LNCAP (cell line): ENCODE data around the gene CCDC87.
A peak's percentile ranks its signal among the peaks of the same experiment; 100 is the strongest.

Experiments
- TF ChIP-seq, protein P1 (sequence below): fragments of 450-650 bp; IDR thresholded peaks from 2 replicates; pipeline ENCODE4 v1.5.1; 2017; ENCODE audit warnings: mild to moderate bottlenecking

The CCDC87 gene, protein sequence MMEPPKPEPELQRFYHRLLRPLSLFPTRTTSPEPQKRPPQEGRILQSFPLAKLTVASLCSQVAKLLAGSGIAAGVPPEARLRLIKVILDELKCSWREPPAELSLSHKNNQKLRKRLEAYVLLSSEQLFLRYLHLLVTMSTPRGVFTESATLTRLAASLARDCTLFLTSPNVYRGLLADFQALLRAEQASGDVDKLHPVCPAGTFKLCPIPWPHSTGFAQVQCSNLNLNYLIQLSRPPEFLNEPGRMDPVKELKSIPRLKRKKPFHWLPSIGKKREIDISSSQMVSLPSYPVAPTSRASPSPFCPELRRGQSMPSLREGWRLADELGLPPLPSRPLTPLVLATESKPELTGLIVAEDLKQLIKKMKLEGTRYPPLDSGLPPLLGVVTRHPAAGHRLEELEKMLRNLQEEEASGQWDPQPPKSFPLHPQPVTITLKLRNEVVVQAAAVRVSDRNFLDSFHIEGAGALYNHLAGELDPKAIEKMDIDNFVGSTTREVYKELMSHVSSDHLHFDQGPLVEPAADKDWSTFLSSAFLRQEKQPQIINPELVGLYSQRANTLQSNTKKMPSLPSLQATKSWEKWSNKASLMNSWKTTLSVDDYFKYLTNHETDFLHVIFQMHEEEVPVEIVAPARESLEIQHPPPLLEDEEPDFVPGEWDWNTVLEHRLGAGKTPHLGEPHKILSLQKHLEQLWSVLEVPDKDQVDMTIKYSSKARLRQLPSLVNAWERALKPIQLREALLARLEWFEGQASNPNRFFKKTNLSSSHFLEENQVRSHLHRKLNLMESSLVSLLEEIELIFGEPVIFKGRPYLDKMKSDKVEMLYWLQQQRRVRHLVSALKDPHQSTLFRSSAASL

DNA sequence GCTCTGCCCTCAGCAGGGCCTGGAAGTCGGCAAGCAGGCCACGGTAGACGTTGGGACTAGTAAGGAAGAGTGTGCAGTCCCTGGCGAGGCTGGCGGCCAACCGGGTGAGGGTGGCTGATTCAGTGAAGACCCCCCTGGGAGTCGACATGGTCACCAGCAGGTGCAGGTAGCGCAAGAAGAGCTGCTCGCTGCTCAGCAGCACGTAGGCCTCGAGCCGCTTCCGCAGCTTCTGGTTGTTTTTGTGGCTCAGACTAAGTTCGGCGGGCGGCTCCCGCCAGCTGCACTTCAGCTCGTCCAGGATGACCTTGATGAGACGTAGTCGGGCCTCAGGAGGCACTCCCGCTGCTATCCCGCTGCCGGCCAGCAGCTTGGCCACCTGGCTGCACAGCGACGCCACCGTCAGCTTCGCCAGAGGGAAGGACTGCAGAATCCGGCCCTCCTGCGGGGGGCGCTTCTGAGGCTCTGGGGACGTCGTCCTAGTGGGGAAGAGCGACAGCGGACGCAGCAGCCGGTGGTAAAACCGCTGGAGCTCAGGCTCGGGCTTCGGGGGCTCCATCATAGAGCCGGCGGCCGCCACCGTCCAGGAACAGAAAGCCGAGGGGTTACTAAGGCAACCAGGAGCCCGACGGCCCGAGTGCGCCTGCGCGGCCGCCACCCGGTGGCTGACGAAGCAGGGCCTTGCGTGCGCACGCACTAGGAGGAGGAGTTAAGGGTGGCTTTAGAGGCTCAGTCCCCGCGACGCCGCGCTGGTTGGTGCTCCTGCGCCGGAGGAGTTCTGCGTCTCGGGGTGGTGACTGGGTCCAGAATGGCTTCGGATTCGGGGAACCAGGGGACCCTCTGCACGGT, at the start of gene CCDC87, which contains the start of gene CCS:
Gene CCDC87, minus strand, starts transcription at position 607 of the 846 bp plus-strand sequence. Its CDS starts 48 bp downstream, at position 559.
Gene CCS, plus strand, starts transcription at position 729 of the 846 bp plus-strand sequence. Its CDS starts 77 bp downstream, at position 806.
- TF ChIP-seq, protein P1, sequence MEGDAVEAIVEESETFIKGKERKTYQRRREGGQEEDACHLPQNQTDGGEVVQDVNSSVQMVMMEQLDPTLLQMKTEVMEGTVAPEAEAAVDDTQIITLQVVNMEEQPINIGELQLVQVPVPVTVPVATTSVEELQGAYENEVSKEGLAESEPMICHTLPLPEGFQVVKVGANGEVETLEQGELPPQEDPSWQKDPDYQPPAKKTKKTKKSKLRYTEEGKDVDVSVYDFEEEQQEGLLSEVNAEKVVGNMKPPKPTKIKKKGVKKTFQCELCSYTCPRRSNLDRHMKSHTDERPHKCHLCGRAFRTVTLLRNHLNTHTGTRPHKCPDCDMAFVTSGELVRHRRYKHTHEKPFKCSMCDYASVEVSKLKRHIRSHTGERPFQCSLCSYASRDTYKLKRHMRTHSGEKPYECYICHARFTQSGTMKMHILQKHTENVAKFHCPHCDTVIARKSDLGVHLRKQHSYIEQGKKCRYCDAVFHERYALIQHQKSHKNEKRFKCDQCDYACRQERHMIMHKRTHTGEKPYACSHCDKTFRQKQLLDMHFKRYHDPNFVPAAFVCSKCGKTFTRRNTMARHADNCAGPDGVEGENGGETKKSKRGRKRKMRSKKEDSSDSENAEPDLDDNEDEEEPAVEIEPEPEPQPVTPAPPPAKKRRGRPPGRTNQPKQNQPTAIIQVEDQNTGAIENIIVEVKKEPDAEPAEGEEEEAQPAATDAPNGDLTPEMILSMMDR: peak; percentile 60

DNA sequence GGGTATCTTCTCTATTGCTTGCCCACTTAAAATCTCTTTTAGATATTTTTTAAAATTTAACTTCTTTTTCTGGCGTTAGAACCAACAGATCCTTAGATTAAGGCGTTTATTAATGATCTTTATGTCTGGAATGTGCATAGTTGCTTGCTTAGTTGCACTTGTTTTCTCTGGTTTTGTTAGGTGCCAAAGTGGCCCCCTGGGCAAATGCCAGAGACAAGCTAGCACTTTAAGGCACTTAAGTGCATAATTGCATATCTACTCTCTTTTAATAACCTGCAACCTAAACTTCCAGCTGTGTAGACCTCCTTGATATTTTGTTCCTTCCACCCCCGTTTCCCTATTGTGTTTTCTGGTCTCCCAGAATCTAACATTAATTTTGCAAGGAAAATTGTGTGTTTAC, 49.0 kb upstream of the CCDC87 start:
- TF ChIP-seq, protein P1: no peak

DNA sequence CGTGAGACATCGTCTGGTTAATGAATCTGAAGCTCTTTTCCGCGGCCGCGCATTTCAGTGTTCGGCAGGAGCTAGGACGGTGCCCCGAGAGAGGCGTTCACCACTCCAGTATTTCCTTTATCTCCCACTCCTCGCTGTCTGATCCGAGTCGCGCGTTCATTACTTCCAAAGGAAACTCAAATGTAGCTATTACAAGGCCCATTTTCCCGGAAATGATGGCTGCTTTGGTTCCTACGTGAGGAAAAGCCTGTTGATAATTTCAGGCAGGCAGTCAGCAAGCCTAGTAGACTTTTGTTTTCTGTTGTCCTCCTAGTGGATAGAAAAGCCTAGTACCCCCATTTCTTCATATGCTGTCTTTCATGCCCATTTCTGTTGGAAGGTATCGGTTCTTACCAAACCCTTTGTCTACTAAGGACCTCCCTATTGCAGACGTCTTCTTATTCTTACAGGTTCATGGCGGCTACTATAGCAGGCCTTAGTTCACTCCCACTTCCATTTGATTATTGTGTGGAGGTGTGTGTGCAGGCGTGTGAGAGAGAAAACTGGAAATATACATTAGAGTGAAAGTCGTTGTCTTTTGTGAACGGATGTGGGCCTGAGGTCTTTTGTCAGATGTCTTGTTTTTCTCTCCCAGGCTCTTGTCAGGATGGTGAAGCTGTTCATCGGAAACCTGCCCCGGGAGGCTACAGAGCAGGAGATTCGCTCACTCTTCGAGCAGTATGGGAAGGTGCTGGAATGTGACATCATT, 46.4 kb upstream of the CCDC87 start:
- TF ChIP-seq, protein P1: no peak

DNA sequence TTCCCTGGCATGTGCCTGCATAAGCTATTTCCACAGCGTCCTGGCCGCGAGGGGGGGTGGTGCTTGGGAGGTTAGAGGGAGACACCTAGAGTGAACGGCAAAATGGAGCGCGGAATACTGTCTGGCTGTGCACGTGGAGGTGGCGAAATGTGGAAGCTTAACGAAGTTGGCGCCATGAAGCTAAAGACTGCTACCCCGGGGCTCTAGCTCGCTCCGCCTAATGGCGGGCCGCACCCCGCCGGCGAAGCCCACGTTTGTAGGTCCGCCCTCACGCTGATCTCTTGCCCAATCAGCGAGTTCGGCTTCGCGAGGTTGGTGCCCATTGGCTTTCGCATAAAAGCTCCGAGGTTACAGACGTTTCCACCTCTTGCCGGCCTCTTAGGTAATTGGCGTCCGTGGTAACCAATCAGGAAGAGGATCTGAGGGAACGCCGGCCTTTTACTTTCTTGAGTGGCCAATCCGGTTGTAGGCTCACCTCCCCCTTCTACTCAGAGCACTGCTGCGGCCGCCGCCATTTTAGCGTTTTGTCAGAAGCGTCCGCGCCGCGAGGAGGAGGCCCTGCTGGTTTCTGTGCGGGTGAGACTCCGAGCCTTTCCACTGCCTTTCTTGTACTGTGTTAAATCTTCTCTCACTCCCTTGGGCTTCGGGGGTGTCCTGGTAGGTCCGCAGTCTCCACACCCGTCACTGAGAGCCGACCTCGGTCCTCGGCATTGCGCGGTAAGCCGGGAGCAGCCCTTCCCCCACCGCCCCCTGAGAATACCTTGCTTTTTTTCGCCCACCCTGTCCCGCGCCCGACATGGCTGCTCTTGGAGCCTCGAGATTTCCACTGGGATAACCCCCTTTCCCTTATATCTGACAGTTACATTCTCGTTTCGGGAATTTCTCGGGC, 45.6 kb upstream of the CCDC87 start, which contains the start of gene RBM4:
Gene RBM4, plus strand, starts transcription at position 527 of the 889 bp plus-strand sequence. CDS start 1,009 bp downstream, outside the sequence.
- TF ChIP-seq, protein P1: no peak

DNA sequence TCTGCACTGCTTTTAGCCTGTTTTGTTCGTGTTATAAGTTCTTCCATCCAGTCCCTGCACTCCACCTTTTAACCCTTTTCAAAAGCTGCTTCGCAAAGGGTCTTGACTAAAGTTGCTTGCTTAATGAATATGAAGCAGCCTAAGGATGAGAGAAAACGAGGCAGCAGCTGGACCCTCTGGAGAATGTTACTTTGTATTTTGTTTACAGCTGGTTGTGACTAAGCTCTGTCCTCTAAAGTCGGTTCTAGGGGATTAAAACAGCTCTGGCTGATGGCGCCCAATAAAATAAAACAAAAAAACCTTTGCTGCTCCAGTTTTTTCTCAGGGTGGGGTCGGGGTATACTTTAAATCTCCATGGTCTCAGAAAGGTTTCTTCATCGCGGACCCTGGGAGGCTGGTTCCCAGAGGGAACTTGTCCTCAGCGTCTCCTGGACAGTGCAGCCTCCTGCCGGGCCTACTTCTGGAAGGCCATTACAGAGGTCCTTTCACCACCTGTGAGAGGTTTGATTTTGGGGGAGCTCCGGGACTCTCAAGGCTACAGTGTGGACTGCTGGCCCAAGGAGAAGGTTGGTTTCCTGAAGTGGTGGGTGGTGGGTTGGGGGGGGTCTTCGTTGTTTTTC, 44.8 kb upstream of the CCDC87 start:
- TF ChIP-seq, protein P1: no peak

DNA sequence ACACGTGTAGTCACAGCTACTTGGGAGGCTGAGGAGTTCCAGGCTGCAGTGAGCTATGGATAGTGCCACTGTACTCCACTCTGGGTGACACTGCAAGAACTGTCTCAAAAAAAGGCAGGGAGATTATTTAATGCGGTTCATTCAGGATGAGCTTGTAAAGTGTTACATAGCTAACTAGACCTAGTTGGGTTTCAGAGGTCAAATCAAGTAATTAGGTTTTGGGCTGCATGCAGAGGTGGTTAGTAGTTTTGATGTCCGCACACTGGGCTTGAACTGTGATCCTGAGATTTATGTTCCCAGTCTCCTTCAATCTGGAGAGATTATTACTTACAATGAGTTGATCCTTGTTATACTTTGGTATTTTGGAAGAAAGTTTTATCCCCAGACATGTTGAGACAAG, 43.5 kb upstream of the CCDC87 start:
- TF ChIP-seq, protein P1: no peak
